ENCODE results near the gene ATG16L2.

DNA sequence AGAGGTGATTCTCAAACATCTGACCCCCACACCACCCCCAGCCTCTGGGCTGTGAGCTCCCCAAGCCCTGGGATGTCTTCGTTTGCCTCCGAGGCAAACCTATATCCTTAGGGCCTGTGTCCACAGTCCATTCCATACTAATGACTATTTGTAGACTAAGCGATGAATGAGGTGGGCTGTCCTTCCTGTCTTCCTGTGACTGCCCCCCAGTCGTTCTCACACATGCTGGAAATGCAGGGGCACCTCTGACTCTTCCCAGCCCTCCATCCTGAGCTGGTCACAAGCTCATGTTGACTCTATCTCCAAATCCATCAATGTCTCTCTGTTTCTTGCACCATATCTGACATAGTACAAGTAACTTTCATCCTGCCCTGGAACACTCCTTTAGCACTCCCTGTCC lies 4.8 kb downstream of the ATG16L2 start:
- TF ChIP-seq, protein P1, sequence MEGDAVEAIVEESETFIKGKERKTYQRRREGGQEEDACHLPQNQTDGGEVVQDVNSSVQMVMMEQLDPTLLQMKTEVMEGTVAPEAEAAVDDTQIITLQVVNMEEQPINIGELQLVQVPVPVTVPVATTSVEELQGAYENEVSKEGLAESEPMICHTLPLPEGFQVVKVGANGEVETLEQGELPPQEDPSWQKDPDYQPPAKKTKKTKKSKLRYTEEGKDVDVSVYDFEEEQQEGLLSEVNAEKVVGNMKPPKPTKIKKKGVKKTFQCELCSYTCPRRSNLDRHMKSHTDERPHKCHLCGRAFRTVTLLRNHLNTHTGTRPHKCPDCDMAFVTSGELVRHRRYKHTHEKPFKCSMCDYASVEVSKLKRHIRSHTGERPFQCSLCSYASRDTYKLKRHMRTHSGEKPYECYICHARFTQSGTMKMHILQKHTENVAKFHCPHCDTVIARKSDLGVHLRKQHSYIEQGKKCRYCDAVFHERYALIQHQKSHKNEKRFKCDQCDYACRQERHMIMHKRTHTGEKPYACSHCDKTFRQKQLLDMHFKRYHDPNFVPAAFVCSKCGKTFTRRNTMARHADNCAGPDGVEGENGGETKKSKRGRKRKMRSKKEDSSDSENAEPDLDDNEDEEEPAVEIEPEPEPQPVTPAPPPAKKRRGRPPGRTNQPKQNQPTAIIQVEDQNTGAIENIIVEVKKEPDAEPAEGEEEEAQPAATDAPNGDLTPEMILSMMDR (IDR thresholded peaks at IDR 0.05): no peak
- TF ChIP-seq POLR2A (IDR thresholded peaks at IDR 0.05): no peak
